HEK293 (cell line): ENCODE data around the gene GM2A.

Source experiments
- CTCF ChIA-PET: fragments of 350-600 bp; formaldehyde crosslinking; extraction: SDS; loops from one replicate; lab custom pipeline; 2021; ENCODE audit warnings: antibody characterized with exemption; lab: Yijun Ruan, JAX
- POLR2A ChIA-PET: fragments of 300-600 bp; formaldehyde crosslinking; extraction: SDS; loops from one replicate; lab custom pipeline; 2020; ENCODE audit warnings: antibody characterized with exemption, inconsistent platforms; lab: Yijun Ruan, JAX
- H3K27ac ChIP-seq: fragments of 200-500 bp; sonication (Bioruptor generic); 2 replicates; pipeline ENCODE4 v1.5.1; 2014; ENCODE audit warnings: low read depth, low read length, control low read depth, inconsistent platforms; ENCODE audit errors: extremely low read depth
- H3K36me3 ChIP-seq, 2 experiments: fragments of 200-500 bp in 1 of 2; sonication (Bioruptor generic) in 1 of 2; 1 replicate in 1 of 2; 2 replicates in 1 of 2; pipeline ENCODE4 v1.5.1; 2014 to 2017; ENCODE audit warnings: inconsistent platforms in 2 of 2, low read length in 2 of 2; ENCODE audit not compliant: control insufficient read depth in 2 of 2, insufficient read depth in 1 of 2
- H3K4me1 ChIP-seq: fragments of 200-500 bp; sonication (Bioruptor generic); 2 replicates; pipeline ENCODE4 v1.5.1; 2014; ENCODE audit warnings: mild to moderate bottlenecking, low read length, inconsistent platforms; ENCODE audit not compliant: control insufficient read depth, insufficient read depth
- H3K4me3 ChIP-seq: 2 replicates; pipeline ENCODE4 v1.5.1; 2011; ENCODE audit warnings: low read depth, mild to moderate bottlenecking, control low read depth, low read length, moderate library complexity
- H3K9me3 ChIP-seq: fragments of 200-500 bp; sonication (Bioruptor generic); 2 replicates; pipeline ENCODE4 v1.5.1; 2014; ENCODE audit warnings: low read depth, low read length, inconsistent platforms; ENCODE audit not compliant: control insufficient read depth, insufficient read depth
- GLIS1 ChIP-seq: fragments of 450-650 bp; formaldehyde crosslinking; IDR thresholded peaks from 2 replicates; pipeline ENCODE4 v1.5.1; 2016; ENCODE audit warnings: missing biosample characterization, missing genetic modification characterization
- INSM2 ChIP-seq: fragments of 450-650 bp; formaldehyde crosslinking; IDR thresholded peaks from 2 replicates; pipeline ENCODE4 v1.5.1; 2016; ENCODE audit warnings: missing biosample characterization, missing genetic modification characterization
- PRDM1 ChIP-seq: fragments of 450-650 bp; formaldehyde crosslinking; IDR thresholded peaks from 2 replicates; pipeline ENCODE4; 2016; ENCODE audit warnings: missing biosample characterization, missing genetic modification characterization
- TRIM28 ChIP-seq: IDR thresholded peaks from 2 replicates; pipeline ENCODE4 v1.6.1; 2011; ENCODE audit warnings: low read length, control low read depth, borderline replicate concordance
- ZBTB26 ChIP-seq: fragments of 450-650 bp; formaldehyde crosslinking; optimal IDR thresholded peaks from 2 replicates; pipeline ENCODE3; 2016; ENCODE audit warnings: missing biosample characterization, mild to moderate bottlenecking, missing genetic modification characterization
- ZBTB48 ChIP-seq: fragments of 450-650 bp; formaldehyde crosslinking; IDR thresholded peaks from 2 replicates; pipeline ENCODE4 v1.5.1; 2016; ENCODE audit warnings: missing biosample characterization, missing genetic modification characterization
- ZNF132 ChIP-seq: fragments of 450-650 bp; formaldehyde crosslinking; IDR thresholded peaks from 2 replicates; pipeline ENCODE4 v1.5.1; 2017; ENCODE audit warnings: missing biosample characterization, missing genetic modification characterization, borderline replicate concordance
- ZNF133 ChIP-seq: fragments of 450-650 bp; formaldehyde crosslinking; IDR thresholded peaks from 2 replicates; pipeline ENCODE4 v1.5.1; 2016; ENCODE audit warnings: missing biosample characterization, missing genetic modification characterization
- ZNF155 ChIP-seq: fragments of 450-650 bp; formaldehyde crosslinking; IDR thresholded peaks from 2 replicates; pipeline ENCODE4 v1.5.1; 2016; ENCODE audit warnings: missing biosample characterization, missing genetic modification characterization
- ZNF398 ChIP-seq: fragments of 450-650 bp; formaldehyde crosslinking; IDR thresholded peaks from 2 replicates; pipeline ENCODE4 v1.5.1; 2017; ENCODE audit warnings: missing biosample characterization, missing genetic modification characterization
- ZNF426 ChIP-seq: fragments of 450-650 bp; formaldehyde crosslinking; IDR thresholded peaks from 2 replicates; pipeline ENCODE4 v1.5.1; 2017; ENCODE audit warnings: missing biosample characterization, missing genetic modification characterization, mild to moderate bottlenecking, inconsistent platforms, moderate library complexity
- ZNF692 ChIP-seq: fragments of 450-650 bp; formaldehyde crosslinking; IDR thresholded peaks from 2 replicates; pipeline ENCODE4 v1.5.1; 2016; ENCODE audit warnings: missing biosample characterization, missing genetic modification characterization
- ZNF830 ChIP-seq: fragments of 450-650 bp; IDR thresholded peaks from 2 replicates; pipeline ENCODE4 v1.5.0; 2018; ENCODE audit warnings: missing biosample characterization, missing genetic modification characterization, low read depth, mild to moderate bottlenecking, moderate library complexity
- ZSCAN16 ChIP-seq: fragments of 450-650 bp; formaldehyde crosslinking; IDR thresholded peaks from 2 replicates; pipeline ENCODE4 v1.5.1; 2016; ENCODE audit warnings: missing biosample characterization, missing genetic modification characterization

Gene GM2A

GRCh38 chr5:151225071-151225470 lies 27.9 kb upstream of the GM2A start (continued):
- TF ChIP-seq ZNF133 (tag by site-specific recombination): no peak

- ChIA-PET CTCF (interaction anchor here (0.5 to 0.7 kb wide), 2 partner anchors 15 to 31 kb away, joined by 6 read pairs; no protein-coding TSS in a partner anchor), POLR2A (no interaction called here)
- no peak overlapping the region for H3K27ac ChIP-seq
- TF ChIP-seq ZNF692 (tag by site-specific recombination) (no peak), ZNF132 (tag by site-specific recombination) (no peak)
- no peaks in the 10 kb centered on the region for H3K9me3 ChIP-seq
- 0 out of 2 replicates have a peak, but pooled peaks cover 3% of the 10 kb centered on the region for H3K4me1 ChIP-seq
- H3K36me3 ChIP-seq: no peaks in the 10 kb centered on the region
- H3K4me3 ChIP-seq: no peak overlapping the region
These were observed 27.5 kb upstream of the GM2A start for GRCh38 chr5:151225475-151225874.

- no peaks in the 10 kb centered on the region for H3K36me3 ChIP-seq
- no peak overlapping the region for H3K4me3 ChIP-seq
- no peaks in the 10 kb centered on the region for H3K9me3 ChIP-seq
- peak; percentile 20; the same call in 1 of the 2 replicates for TF ChIP-seq GLIS1 (tag by site-specific recombination)
- TF ChIP-seq TRIM28: peak; percentile 27; the same call in 1 of the 2 replicates
- no peak for TF ChIP-seq ZNF830
- TF ChIP-seq ZBTB48 (tag by site-specific recombination): no peak
- no peak overlapping the region for H3K27ac ChIP-seq
- CTCF ChIA-PET: interaction anchor here (1.0 to 1.6 kb wide), 3 partner anchors 11 to 88 kb away, joined by 3 to 9 read pairs (median 5); no protein-coding TSS in a partner anchor
- H3K4me1 ChIP-seq: 0 out of 2 replicates have a peak, but pooled peaks cover 3% of the 10 kb centered on the region
- POLR2A ChIA-PET: no interaction called here
These were observed 25.0 kb upstream of the GM2A start for GRCh38 chr5:151227918-151228447.

- Histone ChIP-seq H3K4me3 (no peak overlapping the region), H3K36me3 (no peaks in the 10 kb centered on the region), H3K9me3 (no peaks in the 10 kb centered on the region), H3K27ac (no peak overlapping the region), H3K4me1 (no peaks in the 10 kb centered on the region)
- TF ChIP-seq ZNF426 (tag by site-specific recombination): no peak
- TF ChIP-seq ZNF398 (tag by site-specific recombination): no peak
- no peak for TF ChIP-seq PRDM1 (tag by site-specific recombination)
- TF ChIP-seq ZSCAN16 (tag by site-specific recombination): no peak
- TF ChIP-seq ZNF155: no peak
- TF ChIP-seq INSM2: no peak
- TF ChIP-seq ZBTB26 (tag by site-specific recombination): no peak
- POLR2A ChIA-PET: no interaction called here
- CTCF ChIA-PET: interaction anchor here (0.6 to 2.3 kb wide), 4 partner anchors 10 to 177 kb away, joined by 3 to 16 read pairs (median 8); no protein-coding TSS in a partner anchor
These were observed 24.0 kb upstream of the GM2A start for GRCh38 chr5:151228986-151229385.
